Neural cell (in vitro differentiated cells): Measurements from ENCODE around the gene UQCRH. TPM values are rescaled to one million over a fixed set of nuclear protein-coding genes. Genes with fewer than 3 reads are reported as not detected.
"Not testable (repeated sequence)": the region's sequence is repeated elsewhere in the genome, so short reads cannot be mapped to it uniquely, and the experiment has no call there.

Source experiments
- H2AFZ ChIP-seq: fragments of 200-600, 300-800 bp; sonication (generic), shearing (Covaris generic); 2 replicates; pipeline ENCODE4 v1.6.0; 2014; ENCODE audit warnings: low read depth, mild to moderate bottlenecking, antibody characterized with exemption, low read length, moderate library complexity
- H3F3A ChIP-seq: fragments of 200-600 bp; shearing (Covaris generic); 2 replicates; pipeline ENCODE4 v1.6.1; 2016; ENCODE audit warnings: mild to moderate bottlenecking, moderate library complexity, mixed read lengths, antibody characterized with exemption, low read length; ENCODE audit not compliant: insufficient read depth, poor library complexity, severe bottlenecking
- H3K27ac ChIP-seq: fragments of 200-600, 300-800 bp; sonication (generic), shearing (Covaris generic); 2 replicates; pipeline ENCODE4 v1.5.1; 2014; ENCODE audit warnings: mild to moderate bottlenecking, low read length, moderate library complexity
- H3K27me3 ChIP-seq: fragments of 300-800, 200-600 bp; sonication (generic), shearing (Covaris generic); 2 replicates; pipeline ENCODE4 v1.6.0; 2014; ENCODE audit warnings: mild to moderate bottlenecking, low read depth, low read length, moderate library complexity; ENCODE audit not compliant: insufficient read depth
- H3K36me3 ChIP-seq: fragments of 300-800, 200-600 bp; sonication (generic), shearing (Covaris generic); 2 replicates; pipeline ENCODE4 v1.5.1; 2014; ENCODE audit warnings: mild to moderate bottlenecking, antibody characterized with exemption, low read length, moderate library complexity; ENCODE audit not compliant: insufficient read depth
- H3K4me2 ChIP-seq: fragments of 300-800, 200-600 bp; sonication (generic), shearing (Covaris generic); 2 replicates; pipeline ENCODE4 v1.6.0; 2014; ENCODE audit warnings: mild to moderate bottlenecking, low read length
- H3K4me3 ChIP-seq: fragments of 300-800, 200-600 bp; sonication (generic), shearing (Covaris generic); 2 replicates; pipeline ENCODE4 v1.5.1; 2014; ENCODE audit warnings: mild to moderate bottlenecking, low read length, moderate library complexity
- H3K79me2 ChIP-seq: fragments of 200-600 bp; shearing (Covaris generic); replicated peaks from 2 replicates; pipeline ENCODE4 v1.6.0; 2014; ENCODE audit warnings: mild to moderate bottlenecking, low read length, moderate library complexity; ENCODE audit not compliant: insufficient read depth
- H3K9ac ChIP-seq: fragments of 300-800, 200-600 bp; sonication (generic), shearing (Covaris generic); 2 replicates; pipeline ENCODE4 v1.6.1; 2016; ENCODE audit warnings: mild to moderate bottlenecking, low read length, mixed read lengths
- H3K9me2 ChIP-seq: fragments of 200-600 bp; shearing (Covaris generic); 2 replicates; pipeline ENCODE4 v1.6.1; 2016; ENCODE audit warnings: mild to moderate bottlenecking, low read length, mixed read lengths; ENCODE audit not compliant: insufficient read depth
- H3K9me3 ChIP-seq: fragments of 200-600, 300-800 bp; sonication (generic), shearing (Covaris generic); 2 replicates; pipeline ENCODE4 v1.6.1; 2016; ENCODE audit warnings: mild to moderate bottlenecking, mixed run types, low read length, moderate library complexity, mixed read lengths
- H4K20me1 ChIP-seq: fragments of 200-600 bp; shearing (Covaris generic); 2 replicates; pipeline ENCODE4 v1.6.1; 2016; ENCODE audit warnings: mild to moderate bottlenecking, mixed run types; ENCODE audit not compliant: insufficient read depth
- CTCF ChIP-seq: fragments of 450-650 bp; IDR thresholded peaks from 2 replicates; pipeline ENCODE4 v1.5.1; 2014; ENCODE audit warnings: antibody characterized with exemption, mild to moderate bottlenecking, moderate library complexity; ENCODE audit not compliant: poor library complexity, severe bottlenecking
- EP300 ChIP-seq: fragments of 450-650 bp; conservative IDR thresholded peaks from 2 replicates; pipeline ENCODE4 v1.6.1; 2014; ENCODE audit warnings: antibody characterized with exemption, mild to moderate bottlenecking, moderate library complexity; ENCODE audit not compliant: poor library complexity, severe bottlenecking
- EZH2 ChIP-seq: fragments of 200-600, 300-800 bp; shearing (Covaris generic), sonication (generic); IDR thresholded peaks from 2 replicates; pipeline ENCODE4 v1.6.1; 2014; ENCODE audit warnings: antibody characterized with exemption, low read length, borderline replicate concordance, mild to moderate bottlenecking; ENCODE audit not compliant: insufficient read depth, poor library complexity, severe bottlenecking
- MXI1 ChIP-seq: fragments of 450-650 bp; conservative IDR thresholded peaks from 2 replicates; pipeline ENCODE4 v1.6.1; 2014; ENCODE audit warnings: antibody characterized with exemption, mild to moderate bottlenecking; ENCODE audit not compliant: poor library complexity, severe bottlenecking
- POLR2AphosphoS5 ChIP-seq: IDR thresholded peaks from 2 replicates; pipeline ENCODE4 v1.6.1; 2012
- RAD21 ChIP-seq: fragments of 450-650 bp; conservative IDR thresholded peaks from 2 replicates; pipeline ENCODE4 v1.6.1; 2014; ENCODE audit warnings: antibody characterized with exemption, mild to moderate bottlenecking, moderate library complexity
- REST ChIP-seq: IDR thresholded peaks from 2 replicates; pipeline ENCODE4 v1.6.1; 2012; ENCODE audit warnings: borderline replicate concordance
- SMC3 ChIP-seq: fragments of 450-650 bp; conservative IDR thresholded peaks from 2 replicates; pipeline ENCODE4 v1.6.1; 2014; ENCODE audit warnings: antibody characterized with exemption, mild to moderate bottlenecking, moderate library complexity; ENCODE audit not compliant: poor library complexity
- TAF1 ChIP-seq: IDR thresholded peaks from 2 replicates; pipeline ENCODE4 v1.6.1; 2012; ENCODE audit warnings: low read depth
- polyA plus RNA-seq: library from polyadenylated mRNA; depleted of rRNA; stranded (reverse); fragments of >200 nt; gene quantifications from 2 replicates; pipeline ENCODE4 v1.2.3, GENCODE V29; 2014

UQCRH gene
- polyA plus RNA-seq, 1 donor from 2014 or later = 1,272 TPM

- Histone ChIP-seq H3K9me3 (no peaks in the 10 kb centered on the region), H3K4me2 (no peak overlapping the region), H2AFZ (no peak overlapping the region), H3K36me3 (no peaks in the 10 kb centered on the region), H3K79me2 (no peaks in the 10 kb centered on the region), H4K20me1 (no peaks in the 10 kb centered on the region), H3K9me2 (no peaks in the 10 kb centered on the region), H3K9ac (no peak overlapping the region), H3K27me3 (no peaks in the 10 kb centered on the region), H3K4me3 (no peak overlapping the region), H3F3A (no peaks in the 10 kb centered on the region), H3K27ac (no peak overlapping the region)
- TF ChIP-seq REST = no peak
- TF ChIP-seq RAD21 = no peak
- TF ChIP-seq EZH2 = no peak
- no peak for TF ChIP-seq TAF1
- no peak for TF ChIP-seq SMC3
- TF ChIP-seq POLR2AphosphoS5 = no peak
- no peak for TF ChIP-seq CTCF
- no peak for TF ChIP-seq MXI1
- TF ChIP-seq EP300 = no peak
Measured at GRCh38 chr1:46315669-46316403, 12.3 kb downstream of the UQCRH start.

- no peaks in the 10 kb centered on the region for H3K9me2 ChIP-seq
- TF ChIP-seq SMC3 (no peak), EP300 (no peak), RAD21 (no peak), TAF1 (no peak), REST (no peak), POLR2AphosphoS5 (no peak), CTCF (no peak), MXI1 (no peak), EZH2 (no peak)
- H3K36me3 ChIP-seq = no peaks in the 10 kb centered on the region
Measured at GRCh38 chr1:46317323-46317722, 13.8 kb downstream of the UQCRH start.

GRCh38 chr1:46319301-46319700 is 15.8 kb downstream of the UQCRH start:
- not testable (repeated sequence) for H3K9me3 ChIP-seq, H3F3A ChIP-seq, H3K79me2 ChIP-seq, H3K9me2 ChIP-seq, H2AFZ ChIP-seq, H3K4me2 ChIP-seq, H3K27ac ChIP-seq, H3K36me3 ChIP-seq, H3K4me3 ChIP-seq, H3K27me3 ChIP-seq, H4K20me1 ChIP-seq, H3K9ac ChIP-seq

More at GRCh38 chr1:46317323-46317722, 13.8 kb downstream of the UQCRH start:
- Histone ChIP-seq H3K79me2 (no peaks in the 10 kb centered on the region), H3K9ac (no peak overlapping the region), H3K4me3 (no peak overlapping the region), H3K27me3 (no peaks in the 10 kb centered on the region), H3F3A (no peaks in the 10 kb centered on the region), H3K9me3 (no peaks in the 10 kb centered on the region), H4K20me1 (no peaks in the 10 kb centered on the region), H3K4me2 (no peak overlapping the region), H2AFZ (no peak overlapping the region), H3K27ac (no peak overlapping the region)
